Measurements from ENCODE around the gene NT5DC4. TPM values are rescaled to one million over a fixed set of nuclear protein-coding genes. Genes with fewer than 3 reads are reported as not detected.

NT5DC4 gene
- total RNA-seq, 1 donor from 2014 or later = not detected

GRCh38 chr2:112718863-112719370, 1.9 kb upstream of the NT5DC4 start:
- no peak for DNase-seq (ENCODE audit: low read depth, low spot score)
- H3K36me3 Mint-ChIP-seq (ENCODE audit: low read depth) = no peaks in the 10 kb centered on the region
- no peak overlapping the region for H3K4me3 Mint-ChIP-seq
- H3K4me1 Mint-ChIP-seq = no peaks in the 10 kb centered on the region
- no peak overlapping the region for H3K27ac Mint-ChIP-seq (ENCODE audit: unreplicated experiment)
- no peak for TF ChIP-seq CTCF (conservative IDR thresholded peaks at IDR 0.05)
- peaks cover 3% of the 10 kb centered on the region for H3K27me3 Mint-ChIP-seq (ENCODE audit: low read depth)
- H3K9me3 Mint-ChIP-seq = no peaks in the 10 kb centered on the region

- Mint-ChIP-seq H3K27me3 (ENCODE audit: low read depth) (peaks cover 3% of the 10 kb centered on the region), H3K27ac (ENCODE audit: unreplicated experiment) (no peak overlapping the region)
Observed at GRCh38 chr2:112721819-112722522, 1.2 kb downstream of the NT5DC4 start.

GRCh38 chr2:112722816-112723546, 2.2 kb downstream of the NT5DC4 start:
- Mint-ChIP-seq H3K27me3 (ENCODE audit: low read depth) (peaks cover 3% of the 10 kb centered on the region), H3K4me3 (no peak overlapping the region), H3K4me1 (no peaks in the 10 kb centered on the region), H3K27ac (ENCODE audit: unreplicated experiment) (peak overlapping the region; percentile 71), H3K9me3 (no peaks in the 10 kb centered on the region), H3K36me3 (ENCODE audit: low read depth) (no peaks in the 10 kb centered on the region)
- no peak for TF ChIP-seq CTCF (conservative IDR thresholded peaks at IDR 0.05)
- DNase-seq (ENCODE audit: low read depth, low spot score) = no peak

More at GRCh38 chr2:112721819-112722522, 1.2 kb downstream of the NT5DC4 start:
- Mint-ChIP-seq H3K36me3 (ENCODE audit: low read depth) (no peaks in the 10 kb centered on the region), H3K4me1 (no peaks in the 10 kb centered on the region), H3K4me3 (no peak overlapping the region), H3K9me3 (no peaks in the 10 kb centered on the region)
- TF ChIP-seq CTCF (conservative IDR thresholded peaks at IDR 0.05) = no peak
- no peak for DNase-seq (ENCODE audit: low read depth, low spot score)

GRCh38 chr2:112723547-112723940, 2.7 kb downstream of the NT5DC4 start:
- no peak overlapping the region for H3K4me3 Mint-ChIP-seq
- DNase-seq (ENCODE audit: low read depth, low spot score) = no peak
- no peaks in the 10 kb centered on the region for H3K4me1 Mint-ChIP-seq
- TF ChIP-seq CTCF (conservative IDR thresholded peaks at IDR 0.05) = no peak
- H3K27me3 Mint-ChIP-seq (ENCODE audit: low read depth) = peaks cover 3% of the 10 kb centered on the region
- H3K27ac Mint-ChIP-seq (ENCODE audit: unreplicated experiment) = no peak overlapping the region
- H3K9me3 Mint-ChIP-seq = no peaks in the 10 kb centered on the region
- H3K36me3 Mint-ChIP-seq (ENCODE audit: low read depth) = no peaks in the 10 kb centered on the region

- H3K4me3 Mint-ChIP-seq = no peak overlapping the region
- no peaks in the 10 kb centered on the region for H3K27me3 Mint-ChIP-seq (ENCODE audit: low read depth)
- no peaks in the 10 kb centered on the region for H3K9me3 Mint-ChIP-seq
- DNase-seq (ENCODE audit: low read depth, low spot score) = no peak
- no peaks in the 10 kb centered on the region for H3K36me3 Mint-ChIP-seq (ENCODE audit: low read depth)
- TF ChIP-seq CTCF (conservative IDR thresholded peaks at IDR 0.05) = no peak
- H3K27ac Mint-ChIP-seq (ENCODE audit: unreplicated experiment) = no peak overlapping the region
- H3K4me1 Mint-ChIP-seq = no peaks in the 10 kb centered on the region
Observed at GRCh38 chr2:112723995-112724394, 3.2 kb downstream of the NT5DC4 start.
